Type B pancreatic cell (in vitro differentiated cells): Measurements from ENCODE around the gene GABRD. TPM values are rescaled to one million over a fixed set of nuclear protein-coding genes. Genes with fewer than 3 reads are reported as not detected.

Source experiments
- DNase-seq: peaks from one replicate; pipeline ENCODE4 v3.0.0; 2021; ENCODE audit warnings: mixed read lengths; ENCODE audit not compliant: unreplicated experiment; ENCODE audit errors: extremely low spot score
- H3K27ac Mint-ChIP-seq: 2 replicates; pipeline ENCODE4 v1.8.0; 2021; ENCODE audit warnings: mild to moderate bottlenecking, mixed read lengths
- H3K27me3 Mint-ChIP-seq: 2 replicates; pipeline ENCODE4 v1.8.0; 2021; ENCODE audit warnings: mixed read lengths
- H3K36me3 Mint-ChIP-seq: 2 replicates; pipeline ENCODE4 v1.8.0; 2021; ENCODE audit warnings: mixed read lengths
- H3K4me1 Mint-ChIP-seq: one replicate; pipeline ENCODE4 v1.8.0; 2021; ENCODE audit warnings: mixed read lengths; ENCODE audit not compliant: unreplicated experiment
- H3K4me3 Mint-ChIP-seq: 2 replicates; pipeline ENCODE4 v1.8.0; 2021; ENCODE audit warnings: mild to moderate bottlenecking, mixed read lengths
- H3K9me3 Mint-ChIP-seq: 2 replicates; pipeline ENCODE4 v1.8.0; 2021; ENCODE audit warnings: mixed read lengths
- total RNA-seq: library from RNA; stranded (reverse); gene quantifications from 2 replicates; pipeline ENCODE4 v1.2.1, GENCODE V29; 2021; ENCODE audit warnings: low replicate concordance
- TF ChIP-seq, protein P1 (sequence below): fragments of 200-600 bp; sonication (generic); conservative IDR thresholded peaks from 2 replicates; pipeline ENCODE4 v1.5.0; 2021; ENCODE audit warnings: antibody characterized with exemption, mild to moderate bottlenecking

GABRD gene
- total RNA-seq, 1 donor from 2014 or later, result 0.43 TPM

GRCh38 chr1:2061065-2061778 is 42.1 kb downstream of the GABRD start:
- Mint-ChIP-seq H3K9me3 (peaks cover 10% of the 10 kb centered on the region), H3K36me3 (peaks cover 9% of the 10 kb centered on the region), H3K27ac (peak overlapping the region; percentile 43)

GRCh38 chr1:2065699-2066098 is 46.6 kb downstream of the GABRD start:
- no peak overlapping the region for H3K27ac Mint-ChIP-seq
- H3K27me3 Mint-ChIP-seq, result no peaks in the 10 kb centered on the region
- H3K4me1 Mint-ChIP-seq, result no peaks in the 10 kb centered on the region
- H3K36me3 Mint-ChIP-seq, result peaks cover 14% of the 10 kb centered on the region
- no peak for DNase-seq
- H3K4me3 Mint-ChIP-seq, result no peak overlapping the region
- H3K9me3 Mint-ChIP-seq, result peaks cover 10% of the 10 kb centered on the region
- TF ChIP-seq, protein P1, sequence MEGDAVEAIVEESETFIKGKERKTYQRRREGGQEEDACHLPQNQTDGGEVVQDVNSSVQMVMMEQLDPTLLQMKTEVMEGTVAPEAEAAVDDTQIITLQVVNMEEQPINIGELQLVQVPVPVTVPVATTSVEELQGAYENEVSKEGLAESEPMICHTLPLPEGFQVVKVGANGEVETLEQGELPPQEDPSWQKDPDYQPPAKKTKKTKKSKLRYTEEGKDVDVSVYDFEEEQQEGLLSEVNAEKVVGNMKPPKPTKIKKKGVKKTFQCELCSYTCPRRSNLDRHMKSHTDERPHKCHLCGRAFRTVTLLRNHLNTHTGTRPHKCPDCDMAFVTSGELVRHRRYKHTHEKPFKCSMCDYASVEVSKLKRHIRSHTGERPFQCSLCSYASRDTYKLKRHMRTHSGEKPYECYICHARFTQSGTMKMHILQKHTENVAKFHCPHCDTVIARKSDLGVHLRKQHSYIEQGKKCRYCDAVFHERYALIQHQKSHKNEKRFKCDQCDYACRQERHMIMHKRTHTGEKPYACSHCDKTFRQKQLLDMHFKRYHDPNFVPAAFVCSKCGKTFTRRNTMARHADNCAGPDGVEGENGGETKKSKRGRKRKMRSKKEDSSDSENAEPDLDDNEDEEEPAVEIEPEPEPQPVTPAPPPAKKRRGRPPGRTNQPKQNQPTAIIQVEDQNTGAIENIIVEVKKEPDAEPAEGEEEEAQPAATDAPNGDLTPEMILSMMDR, result no peak

More at GRCh38 chr1:2061065-2061778, 42.1 kb downstream of the GABRD start:
- H3K4me3 Mint-ChIP-seq, result no peak overlapping the region
- TF ChIP-seq, protein P1, result no peak
- no peaks in the 10 kb centered on the region for H3K27me3 Mint-ChIP-seq
- H3K4me1 Mint-ChIP-seq, result no peaks in the 10 kb centered on the region
- DNase-seq, result no peak

DNA sequence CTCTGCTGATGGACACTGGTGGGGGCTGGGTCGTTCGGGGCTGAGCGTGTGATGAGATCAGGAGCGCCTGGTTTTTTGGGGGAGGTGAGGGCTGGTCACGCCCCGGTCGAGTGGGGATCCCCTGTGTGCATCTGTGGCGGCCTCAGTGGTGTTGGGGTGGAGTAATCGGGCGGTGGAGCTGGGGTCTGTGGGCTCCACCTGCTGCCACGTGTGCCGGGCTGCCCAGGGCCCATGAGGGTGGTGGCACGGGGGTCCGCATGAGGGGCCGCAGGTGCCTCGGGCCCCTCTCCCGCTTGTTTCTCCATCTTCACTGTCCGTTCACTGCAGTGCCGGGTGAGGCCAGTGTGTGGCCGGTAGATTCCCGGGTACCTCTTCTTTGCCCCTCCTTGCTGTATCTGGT is 48.2 kb downstream of the GABRD start:
- Mint-ChIP-seq H3K27me3 (no peaks in the 10 kb centered on the region), H3K27ac (no peak overlapping the region), H3K9me3 (peaks cover 10% of the 10 kb centered on the region), H3K36me3 (peaks cover 14% of the 10 kb centered on the region), H3K4me3 (no peak overlapping the region), H3K4me1 (peaks cover 4% of the 10 kb centered on the region)
- TF ChIP-seq, protein P1, result no peak
- DNase-seq, result no peak

GRCh38 chr1:2067981-2068380 is 48.8 kb downstream of the GABRD start:
- no peak overlapping the region for H3K4me3 Mint-ChIP-seq
- no peak for DNase-seq
- no peak overlapping the region for H3K27ac Mint-ChIP-seq
- peaks cover 10% of the 10 kb centered on the region for H3K9me3 Mint-ChIP-seq
- peaks cover 14% of the 10 kb centered on the region for H3K36me3 Mint-ChIP-seq
- TF ChIP-seq, protein P1, result no peak
- peaks cover 4% of the 10 kb centered on the region for H3K4me1 Mint-ChIP-seq
- H3K27me3 Mint-ChIP-seq, result no peaks in the 10 kb centered on the region

DNA sequence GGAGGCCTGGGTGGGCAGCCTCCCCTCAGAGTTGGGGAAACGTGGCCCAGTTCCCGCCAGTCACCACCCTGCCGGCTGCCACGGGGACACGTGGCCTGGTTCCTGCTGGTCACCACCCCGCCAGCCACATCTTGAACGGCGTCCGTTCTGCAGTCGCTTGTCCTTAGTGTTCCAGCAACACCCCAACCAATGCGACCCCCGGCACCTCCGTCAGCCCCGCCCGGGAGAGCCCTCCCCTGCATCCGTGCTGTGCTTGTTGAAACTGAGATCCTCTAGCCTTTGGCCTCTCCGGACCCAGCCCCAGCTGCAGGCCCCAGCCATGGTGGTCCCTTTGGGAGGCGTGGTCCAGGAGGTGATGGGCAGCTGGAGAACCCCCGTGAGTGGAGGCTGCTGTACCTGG is 49.8 kb downstream of the GABRD start:
- DNase-seq, result no peak
- Mint-ChIP-seq H3K27ac (no peak overlapping the region), H3K9me3 (peaks cover 10% of the 10 kb centered on the region), H3K4me1 (peaks cover 4% of the 10 kb centered on the region), H3K36me3 (peaks cover 14% of the 10 kb centered on the region), H3K4me3 (no peak overlapping the region), H3K27me3 (no peaks in the 10 kb centered on the region)
- TF ChIP-seq, protein P1, result no peak
